ENCODE results near the gene METTL1.

Gene METTL1

DNA sequence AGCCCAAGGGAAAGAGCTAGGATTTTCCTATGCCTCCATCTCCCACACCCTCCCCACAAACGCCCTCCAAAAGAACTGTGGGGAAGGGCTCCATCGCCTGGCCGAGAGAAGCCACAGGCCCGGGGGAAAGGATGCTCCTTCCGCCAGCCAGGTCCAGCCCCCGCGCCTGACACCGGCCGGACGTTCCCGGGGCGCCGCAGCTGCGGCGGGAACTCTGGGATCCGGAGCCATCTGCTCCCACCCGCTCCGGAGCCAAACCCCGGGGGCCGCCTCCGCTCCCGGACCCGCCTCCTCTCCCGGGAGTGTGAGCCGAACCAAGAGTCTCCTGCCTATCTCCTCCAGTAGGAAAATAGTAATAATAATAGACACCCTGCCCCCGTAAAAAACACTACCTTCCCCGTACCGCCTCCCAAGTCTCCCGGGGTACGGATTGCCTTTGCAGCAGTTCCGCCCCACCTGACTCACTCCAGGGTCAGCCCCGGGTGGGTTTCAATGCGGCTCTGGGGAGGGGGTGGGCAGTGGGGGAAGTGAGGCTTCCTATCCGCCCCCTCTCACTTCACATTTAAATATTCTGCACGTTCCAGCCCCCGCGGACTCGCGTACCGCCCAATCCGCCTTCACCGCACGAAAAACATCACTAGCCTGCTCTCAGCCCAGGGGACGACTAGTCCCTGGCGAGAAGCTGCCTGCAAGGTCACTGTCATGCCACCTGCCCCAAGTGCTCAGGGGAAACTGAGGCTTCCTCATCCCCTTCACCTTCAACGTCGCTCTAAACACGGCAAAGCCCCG is 35.8 kb downstream of the METTL1 start:
- no peak for DNase-seq

DNA sequence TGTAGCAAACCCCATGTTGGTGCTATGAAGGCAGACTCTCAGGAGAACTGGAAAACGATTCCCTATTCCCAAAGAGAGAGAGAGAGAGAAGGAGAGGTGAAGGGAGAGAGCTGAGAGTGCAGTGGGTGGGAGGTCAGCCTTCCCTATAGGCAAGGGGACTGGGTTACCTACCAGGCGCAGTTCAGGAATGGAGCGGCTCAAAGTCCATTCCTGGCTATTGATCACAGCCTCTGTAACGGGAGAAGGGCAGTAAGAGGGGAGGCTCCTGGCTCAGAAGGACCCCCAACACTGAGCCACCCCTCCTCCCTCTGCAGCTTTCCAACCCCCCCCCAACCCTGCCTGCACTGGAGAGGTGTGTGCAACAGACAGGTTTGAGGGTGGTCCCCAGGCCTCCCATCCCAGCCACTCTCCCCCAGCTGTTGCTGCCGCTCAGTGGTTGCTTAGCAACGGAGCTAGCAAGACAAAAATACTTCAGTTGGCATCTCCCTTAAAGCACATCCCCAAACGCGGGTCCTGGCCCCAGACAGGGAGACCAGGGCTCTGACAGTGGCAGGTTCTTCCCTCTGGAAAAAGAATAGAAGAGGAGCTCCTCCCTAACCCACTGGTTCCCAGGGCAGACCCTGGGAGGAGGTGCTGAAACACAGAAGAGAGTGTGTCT is 36.6 kb downstream of the METTL1 start:
- DNase-seq = no peak

DNA sequence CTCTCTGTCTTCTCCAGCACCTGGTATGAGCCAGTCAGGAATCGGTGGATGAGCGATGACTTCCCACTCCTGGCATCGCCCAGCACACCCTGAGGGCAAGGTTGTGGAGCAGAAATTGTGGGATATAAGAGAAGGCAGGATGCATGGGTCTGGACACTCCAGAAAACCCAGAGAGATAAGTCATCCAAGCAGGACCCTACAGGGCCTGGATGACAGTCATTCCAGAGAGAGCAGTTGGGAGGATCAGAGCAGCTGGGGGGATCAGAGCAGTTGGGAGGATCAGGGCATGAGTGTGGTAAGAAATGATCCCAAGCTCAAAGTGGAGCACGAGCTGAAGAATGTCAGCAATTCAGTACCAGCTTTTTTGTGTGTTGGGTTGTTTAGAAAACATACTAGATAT is 37.3 kb downstream of the METTL1 start:
- DNase-seq = no peak

DNA sequence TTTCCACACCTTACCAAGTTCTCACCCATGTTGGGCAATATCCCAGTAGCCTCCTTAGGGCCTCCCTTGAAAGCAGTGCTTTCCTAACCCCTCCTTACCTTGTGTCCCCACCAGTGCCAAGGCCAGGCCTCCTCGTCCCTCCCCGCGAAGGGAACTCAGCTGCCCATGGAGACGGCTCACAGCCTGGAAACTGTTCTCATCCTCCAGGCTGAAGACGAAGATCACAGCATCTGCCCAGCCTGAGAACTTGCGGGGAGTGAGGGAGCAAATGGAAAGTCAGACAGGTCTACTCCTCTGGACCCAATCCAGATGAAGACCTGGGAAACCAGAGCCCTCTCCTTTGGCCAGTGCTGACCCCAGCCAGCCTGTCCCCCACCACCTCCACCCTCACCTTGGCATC is 38.0 kb downstream of the METTL1 start:
- DNase-seq = no peak

DNA sequence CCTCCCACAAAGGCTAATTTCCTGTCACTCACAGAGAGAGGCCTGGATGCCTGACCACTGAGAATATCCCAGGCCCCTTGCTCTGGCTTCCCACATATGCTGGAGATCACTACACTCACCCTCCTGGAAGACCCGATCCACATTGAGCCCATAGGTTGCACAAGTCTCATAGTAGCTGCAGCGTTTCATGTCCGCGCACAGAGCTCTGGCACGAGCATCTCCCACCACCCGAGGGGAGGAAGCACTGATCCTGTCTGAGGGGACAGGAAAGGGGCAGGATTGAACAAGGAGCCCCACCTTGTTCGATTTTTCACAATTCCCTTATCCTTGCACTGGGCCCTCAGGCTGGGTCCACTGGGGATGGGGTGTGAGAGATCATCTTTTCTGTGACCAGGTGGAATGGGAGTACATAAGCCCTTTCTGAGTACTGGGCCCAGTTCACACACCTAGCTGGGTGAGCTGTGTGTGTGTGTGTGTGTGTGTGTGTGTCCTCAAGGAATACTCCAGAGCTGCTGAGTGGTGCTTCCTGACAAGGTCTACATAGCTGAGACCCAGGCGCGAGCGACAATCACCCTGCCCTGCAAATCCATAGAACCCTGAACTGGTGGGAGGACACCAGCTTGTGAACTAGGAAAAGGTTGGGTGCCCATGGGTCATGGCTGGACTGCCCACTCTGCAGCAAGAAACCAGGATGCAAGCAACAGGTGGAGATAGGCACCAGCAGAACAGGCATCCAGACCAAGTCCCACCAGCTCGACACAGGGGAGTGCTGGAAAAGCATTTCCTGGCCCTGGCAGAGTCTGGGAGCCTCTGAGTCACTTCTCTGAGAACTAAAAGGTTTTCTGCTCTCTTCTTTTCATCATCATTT is 38.9 kb downstream of the METTL1 start:
- DNase-seq = no peak

DNA sequence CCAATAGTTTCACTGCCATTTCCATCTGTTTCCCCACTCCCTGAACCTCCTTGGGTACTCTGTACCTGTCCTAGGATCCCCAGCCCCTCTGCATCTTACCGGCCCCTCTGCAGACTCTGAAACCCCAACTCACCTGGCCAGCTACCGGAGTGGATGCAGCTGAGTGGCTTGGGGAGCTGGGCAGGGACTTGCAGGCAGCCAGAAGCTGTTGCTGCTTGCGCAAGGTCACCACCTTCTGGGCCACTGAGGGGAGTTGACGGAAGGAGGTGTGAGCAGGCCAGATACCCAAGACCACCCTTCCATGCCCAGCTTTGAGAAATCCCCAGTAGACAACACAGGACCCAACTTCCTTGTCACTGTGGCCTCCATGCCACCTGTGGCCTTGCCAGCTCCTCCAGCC is 39.6 kb downstream of the METTL1 start:
- DNase-seq = no peak

DNA sequence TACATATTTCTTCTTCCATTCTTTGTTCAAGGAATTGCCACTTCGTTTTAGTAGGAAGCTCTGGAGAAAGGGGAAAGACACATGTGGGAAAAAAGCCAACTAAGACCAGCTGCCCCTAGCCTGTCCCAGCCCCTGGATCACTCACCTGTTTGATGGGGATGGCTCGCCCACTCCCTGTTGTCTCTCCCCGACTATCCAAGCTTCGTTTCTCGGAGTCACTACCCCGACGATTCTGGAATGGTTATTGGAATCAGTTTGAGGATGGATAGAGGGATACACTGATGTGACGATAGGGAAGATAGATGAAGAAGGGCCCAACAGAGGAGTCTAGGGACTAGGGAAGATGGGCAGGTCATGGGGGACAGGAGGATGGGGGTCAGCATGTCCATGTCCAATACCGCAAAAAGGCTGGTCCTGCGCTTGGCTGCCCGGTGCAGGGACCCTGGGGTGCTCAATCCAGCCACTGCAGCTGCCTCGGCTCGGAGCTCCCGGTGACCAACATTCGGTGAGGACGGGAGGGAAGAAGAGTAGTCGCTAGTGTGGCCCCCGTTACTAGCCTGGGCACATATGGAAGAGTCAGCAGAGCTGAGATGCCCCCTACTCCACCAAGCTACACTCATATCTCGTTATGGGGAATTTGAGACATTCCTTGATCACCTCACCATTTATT is 40.4 kb downstream of the METTL1 start:
- DNase-seq = no peak

DNA sequence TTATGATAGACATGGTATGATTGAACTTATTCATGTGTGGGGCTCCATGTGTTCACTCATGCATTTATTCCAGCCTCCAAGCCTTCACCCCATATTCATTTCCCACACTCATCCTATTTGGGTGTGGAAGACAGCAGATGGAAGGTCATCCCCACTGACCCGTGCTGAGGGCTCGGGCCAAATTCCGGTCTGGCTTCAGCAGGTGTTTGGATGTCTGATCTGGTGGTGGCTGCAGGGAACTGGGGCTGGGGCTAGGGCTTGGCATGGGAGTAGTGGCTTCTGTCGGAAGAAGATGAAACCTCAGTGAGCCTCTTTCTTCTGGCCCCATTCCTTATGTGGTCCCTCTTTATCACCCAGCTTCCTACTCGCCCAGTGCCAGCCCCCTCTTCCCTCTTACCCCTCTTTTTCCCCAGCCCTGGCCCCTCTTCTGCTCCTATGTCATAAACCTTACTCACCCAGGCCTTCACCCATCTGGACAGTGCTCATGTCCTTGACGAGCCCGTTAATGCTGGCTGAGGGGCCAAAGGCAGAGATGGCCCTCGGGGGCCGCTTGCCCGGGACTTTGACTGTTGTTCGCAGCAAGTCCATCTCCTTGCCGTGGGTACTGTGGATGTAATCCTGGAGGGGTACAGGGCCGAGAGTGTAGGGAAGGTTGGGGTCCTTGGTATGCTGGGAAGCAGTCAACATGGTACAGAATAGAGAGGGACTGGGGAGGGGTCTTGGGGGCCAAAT is 41.4 kb downstream of the METTL1 start:
- DNase-seq = no peak

DNA sequence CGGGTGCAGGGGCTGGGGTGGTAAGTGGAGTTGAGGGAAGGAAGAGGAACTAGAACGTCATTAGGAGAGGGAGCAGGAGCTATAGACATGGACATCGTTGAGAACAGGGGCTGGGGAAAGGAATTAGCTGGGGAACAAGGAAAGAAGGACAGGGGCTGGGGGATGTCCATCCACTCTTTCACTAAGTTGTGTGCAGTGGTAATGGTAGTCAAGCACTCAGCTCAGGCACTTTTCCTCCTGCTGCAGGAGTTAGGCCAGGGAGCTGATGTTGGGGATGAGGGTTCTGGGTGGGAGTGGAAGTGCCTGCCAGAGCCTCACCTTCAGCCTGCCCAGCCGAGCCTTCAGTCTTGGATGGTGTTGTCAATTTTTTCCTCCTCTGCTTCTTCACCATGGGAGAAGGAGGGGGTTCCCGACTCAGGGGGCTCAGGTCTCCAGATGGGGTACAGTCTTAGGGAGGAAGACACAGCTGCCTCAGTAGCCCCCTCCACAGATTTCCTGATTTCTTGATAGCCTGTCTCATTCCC is 42.5 kb downstream of the METTL1 start:
- no peak for DNase-seq

DNA sequence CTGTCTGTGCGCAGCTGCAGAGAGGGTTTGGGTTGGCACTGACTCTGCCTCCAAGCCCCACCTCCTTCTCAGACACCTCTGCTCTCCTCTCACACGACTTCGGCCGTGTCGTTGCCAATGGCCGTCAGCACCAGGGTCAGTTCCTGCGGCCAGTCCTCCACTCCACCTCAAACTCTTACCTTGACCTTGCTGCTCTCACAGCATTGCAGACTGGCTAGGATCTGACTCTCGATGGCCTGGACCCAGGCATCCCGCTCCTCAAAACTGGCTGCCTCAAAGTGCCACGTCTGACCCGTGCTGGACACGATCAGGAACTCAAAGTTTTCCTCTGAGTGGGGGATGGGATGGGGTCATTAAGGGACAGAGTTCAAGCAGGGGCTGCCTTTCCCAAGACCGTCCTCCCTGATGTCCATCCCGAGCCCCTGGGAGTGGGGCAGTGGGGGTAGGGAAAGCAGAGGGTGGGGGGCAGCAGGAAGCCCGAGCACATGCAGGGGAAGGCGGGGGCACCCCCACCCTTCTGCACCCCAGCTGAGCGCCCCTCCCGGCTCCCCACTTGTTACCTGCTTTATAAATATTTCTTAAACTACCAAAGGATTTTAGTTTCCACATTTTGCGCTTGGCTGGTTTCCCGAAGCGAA is 44.0 kb downstream of the METTL1 start:
- no peak for DNase-seq

DNA sequence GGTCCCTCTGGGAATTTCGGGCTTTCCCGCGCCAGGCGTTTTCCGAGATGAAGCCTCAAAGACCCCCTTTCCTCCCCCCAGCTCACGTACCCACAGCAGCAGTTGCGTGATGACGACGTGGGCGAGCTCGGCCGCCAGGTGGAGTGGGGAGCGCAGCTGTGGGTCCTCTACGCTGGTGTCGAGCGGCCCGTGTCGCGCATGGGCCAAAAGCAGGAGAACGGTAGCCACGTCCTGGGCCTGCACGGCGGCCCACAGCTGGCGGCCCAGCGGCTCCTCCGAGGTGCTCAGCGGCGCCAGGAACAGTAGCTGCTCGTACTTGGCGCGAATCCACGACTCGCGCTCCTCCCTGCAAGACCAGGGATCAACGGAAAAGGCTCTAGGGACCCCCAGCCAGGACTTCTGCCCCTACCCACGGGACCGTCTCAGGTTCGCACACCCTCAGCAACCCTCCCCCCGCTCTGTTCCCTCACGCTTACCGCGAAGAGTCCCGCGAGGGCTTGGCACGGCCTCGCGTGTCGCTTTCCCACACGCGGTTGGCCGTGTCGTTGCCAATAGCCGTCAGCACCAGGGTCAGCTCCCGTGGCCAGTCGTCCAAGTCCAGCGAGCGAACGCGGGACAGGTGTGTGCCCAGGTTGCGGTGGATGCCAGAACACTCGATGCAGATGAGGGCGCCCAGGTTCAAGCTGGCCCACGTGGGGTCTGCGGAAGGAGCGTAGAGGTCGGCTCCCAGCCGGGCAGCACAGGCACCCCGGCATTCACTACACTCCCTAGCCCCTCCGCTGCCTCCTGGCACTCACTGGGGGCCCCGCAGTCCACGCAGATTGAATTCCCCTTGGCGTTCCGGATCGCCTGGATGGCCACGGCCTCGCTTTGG is 44.8 kb downstream of the METTL1 start:
- DNase-seq = no peak

DNA sequence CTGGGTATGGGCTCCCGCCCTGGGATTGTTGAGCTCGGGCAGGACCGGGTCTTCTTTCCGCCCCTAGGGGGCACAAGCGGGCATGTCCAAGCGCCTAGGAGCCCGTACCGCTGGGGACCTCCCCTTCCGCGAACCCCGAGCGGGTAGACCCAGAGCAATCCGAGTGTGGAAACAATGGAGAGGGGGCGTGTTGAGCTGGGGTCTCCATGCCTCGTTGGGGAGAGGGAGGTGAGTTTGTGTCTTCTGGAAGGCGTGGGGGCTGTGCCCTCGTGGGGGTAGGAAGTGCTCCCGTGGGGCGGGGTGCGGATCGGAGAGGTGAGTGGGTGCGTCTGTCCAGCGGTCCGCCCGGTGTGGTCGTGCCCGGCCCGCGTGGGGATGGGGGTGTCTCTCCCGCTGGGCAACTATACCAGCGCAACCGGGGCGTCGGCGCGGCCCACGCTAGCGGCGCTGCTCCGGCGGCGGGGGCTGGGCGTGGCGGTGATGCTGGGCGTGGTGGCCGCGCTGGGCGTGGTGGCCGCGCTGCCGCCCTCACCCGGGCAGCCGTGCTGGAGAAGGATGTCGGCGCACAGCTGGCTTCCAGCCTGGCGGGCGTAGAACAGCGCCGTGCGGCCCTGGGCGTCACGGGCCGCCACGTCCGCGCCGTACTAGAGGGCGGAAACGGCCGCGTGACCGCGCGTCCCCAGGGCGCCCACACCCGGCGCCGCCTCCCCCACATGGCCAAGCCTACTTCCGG is 45.6 kb downstream of the METTL1 start:
- DNase-seq = peak; percentile 38 to 41 (median 40)

DNA sequence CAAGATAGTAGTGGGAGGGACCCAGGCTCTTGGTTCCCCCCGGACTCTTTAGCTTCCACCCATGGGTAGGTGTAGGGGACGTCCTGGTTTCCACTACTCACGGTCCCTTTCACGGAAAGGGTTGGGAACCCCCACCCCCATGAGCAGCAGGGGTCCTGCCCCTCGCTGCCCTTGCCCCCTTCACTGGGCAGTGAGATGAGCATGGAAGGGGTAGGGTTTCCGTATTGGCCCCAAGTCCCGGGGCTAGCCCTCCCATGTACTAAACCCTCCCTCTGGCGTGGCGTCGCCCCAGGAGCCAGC is 46.1 kb downstream of the METTL1 start:
- no peak for DNase-seq

DNA sequence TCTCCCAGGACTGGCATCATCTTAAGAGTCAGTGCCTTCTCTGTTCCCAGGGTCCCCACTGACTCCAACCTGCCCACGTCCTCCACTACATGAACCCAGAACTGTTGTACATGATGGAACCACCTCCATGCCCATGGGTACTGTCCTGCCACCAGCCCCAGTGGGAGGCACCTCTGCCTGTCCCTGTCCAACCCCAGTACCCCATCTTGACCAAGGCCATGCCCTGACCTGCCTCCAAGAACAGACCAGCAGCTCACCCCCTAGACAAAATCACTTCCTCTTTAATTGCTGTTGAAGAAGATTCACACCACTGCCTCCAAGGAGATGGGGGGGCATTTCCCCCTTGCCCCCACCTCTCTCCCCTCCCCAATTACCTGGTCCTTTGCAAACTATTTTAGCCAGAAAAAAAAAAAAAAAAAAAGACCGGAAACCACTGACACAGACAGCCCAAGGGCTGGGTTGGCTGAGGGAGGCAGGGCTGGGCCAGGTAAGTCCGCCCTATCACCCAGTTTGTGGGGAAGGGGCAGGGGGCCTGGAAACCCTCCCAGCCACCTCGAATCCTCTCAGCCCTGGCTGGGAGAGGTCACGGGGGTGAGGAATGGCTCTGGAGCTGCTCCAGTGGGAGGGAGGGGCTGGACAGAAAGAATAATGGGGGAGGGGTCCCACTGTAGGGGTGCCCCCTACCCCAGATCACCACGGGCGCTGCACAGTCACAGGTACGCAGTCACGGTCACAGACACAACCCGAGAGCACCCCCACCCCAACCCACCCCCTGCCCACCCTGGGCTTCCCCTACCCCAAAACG is 46.8 kb downstream of the METTL1 start:
- DNase-seq = no peak

DNA sequence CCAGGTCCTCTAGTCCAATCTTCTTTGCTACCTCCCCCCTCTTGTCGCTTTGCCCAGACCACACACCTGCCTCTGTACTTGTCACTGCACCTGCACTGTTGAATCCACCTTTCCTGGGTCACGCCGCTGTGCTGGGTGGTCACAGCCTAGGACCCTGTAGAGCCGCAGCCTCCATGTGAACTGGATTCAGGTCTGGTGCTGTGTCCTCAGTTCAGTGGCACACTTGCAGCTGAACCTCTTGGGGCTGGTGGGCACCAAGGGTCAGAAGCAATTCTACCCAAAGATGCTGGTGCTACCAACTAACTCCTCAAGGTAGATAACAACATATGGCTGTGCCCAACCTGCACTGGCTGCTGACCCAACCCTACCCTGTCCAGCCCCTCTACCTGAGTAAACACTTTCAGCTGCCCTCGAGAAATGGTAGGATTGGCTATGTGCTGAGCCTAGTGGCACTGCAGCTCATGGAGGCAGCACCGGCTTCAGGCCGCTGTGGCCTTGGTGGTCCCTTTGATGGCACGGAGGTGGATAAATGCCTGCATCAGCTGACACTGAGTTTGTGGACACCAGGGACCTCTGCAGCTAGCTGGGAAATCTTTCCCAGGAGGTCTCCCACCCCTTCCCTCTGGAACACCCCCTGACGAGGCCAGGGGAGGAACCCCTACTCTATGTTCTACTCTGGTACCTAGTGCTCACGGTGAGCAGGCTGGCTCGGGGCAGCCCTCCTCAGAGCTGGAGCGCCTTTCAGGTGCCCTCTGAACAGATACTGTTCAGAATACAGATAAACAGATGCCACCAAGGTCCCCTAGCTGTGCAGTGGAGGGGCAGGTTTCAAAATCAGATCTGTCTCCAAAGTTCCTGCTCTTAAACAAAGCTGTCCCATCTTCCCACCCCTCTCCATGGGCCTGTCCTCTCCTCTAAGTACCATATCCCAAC is 47.6 kb downstream of the METTL1 start:
- DNase-seq = no peak

DNA sequence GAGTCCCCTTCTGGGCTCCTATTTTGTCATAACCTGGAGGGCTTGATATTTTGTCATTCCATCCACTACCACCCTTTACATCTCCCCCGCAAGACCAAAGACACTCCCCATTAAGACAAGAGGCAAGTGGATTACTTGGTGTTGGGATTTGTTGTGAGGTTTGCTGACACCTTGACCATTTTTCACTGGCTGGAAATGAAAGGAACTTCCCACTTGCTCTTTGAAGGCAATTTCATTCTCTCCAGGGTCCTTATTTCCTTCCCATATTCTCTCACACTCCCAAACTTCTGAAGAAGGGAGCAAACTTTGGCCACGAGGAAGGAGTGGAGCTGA is 48.3 kb downstream of the METTL1 start:
- DNase-seq = no peak

DNA sequence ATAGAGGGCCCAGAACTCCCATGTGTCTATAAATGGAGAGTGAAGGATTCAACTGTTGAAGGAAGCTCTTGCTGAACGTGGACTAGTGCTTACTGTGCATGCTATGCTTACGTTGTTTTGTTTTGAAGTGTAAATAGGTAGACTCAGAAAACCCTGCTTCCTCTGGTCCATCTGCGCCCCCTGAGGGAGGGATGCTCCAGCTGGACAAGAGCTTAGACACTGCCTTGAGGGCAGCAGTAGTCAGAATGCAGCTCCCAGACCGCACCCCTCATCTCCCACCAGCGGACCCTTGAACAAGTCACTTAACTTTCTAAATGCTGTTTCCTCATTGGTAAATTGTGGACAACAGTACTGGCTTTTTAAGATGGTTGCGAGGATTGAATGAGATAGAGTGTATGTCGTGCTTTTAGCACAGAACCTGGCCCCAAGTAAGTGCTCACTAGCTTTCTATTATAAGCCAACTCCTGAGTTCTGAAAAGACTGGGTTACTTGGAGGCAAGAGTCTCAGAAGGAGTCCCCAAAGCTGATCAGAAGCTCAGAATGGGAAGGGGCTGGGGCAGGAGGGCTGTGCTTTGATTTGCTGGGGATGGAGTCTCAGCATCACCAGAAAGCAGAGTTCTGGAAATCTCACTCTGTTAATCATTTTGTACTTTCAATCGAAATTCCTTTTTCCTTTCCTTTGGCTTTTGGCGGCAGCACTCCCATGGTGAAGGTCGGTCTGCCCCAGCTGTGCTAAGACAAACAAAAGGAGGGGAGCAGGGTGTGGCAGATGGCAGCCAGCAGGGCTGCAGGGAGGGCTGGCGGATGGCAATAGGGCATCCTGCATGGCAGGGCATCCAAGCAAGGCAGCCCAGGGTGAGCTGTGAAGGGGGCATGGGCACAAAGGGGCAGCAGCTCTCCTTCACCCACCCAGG is 48.9 kb downstream of the METTL1 start:
- DNase-seq = no peak
